WTC11 (cell line): ENCODE results near the gene MAP4K3. TPM values are rescaled to one million over a fixed set of nuclear protein-coding genes. Genes with fewer than 3 reads are reported as not detected.

ENCODE experiments used
- ATAC-seq: fragments of 200-7000 bp; cut with Tn5 transposase; 2 replicates; pipeline ENCODE4 v1.10.0; 2021; ENCODE audit warnings: mild to moderate bottlenecking, moderate library complexity
- CTCF ChIA-PET: fragments of 300-600 bp; sonication (Branson Sonifier 250); formaldehyde crosslinking; loops from one replicate; lab custom pipeline; 2021; ENCODE audit warnings: antibody characterized with exemption; lab: Charles Lee
- POLR2A ChIA-PET: fragments of 350-600 bp; sonication (Branson Sonifier 250); formaldehyde crosslinking; loops from one replicate; lab custom pipeline; 2021; ENCODE audit warnings: antibody characterized with exemption; lab: Charles Lee
- DNase-seq: peaks from one replicate; pipeline ENCODE4 v3.0.0; 2021; ENCODE audit warnings: low spot score
- H3K27ac Mint-ChIP-seq: 2 replicates; pipeline ENCODE4 v1.8.0; 2021; ENCODE audit warnings: mixed read lengths
- H3K27me3 Mint-ChIP-seq: 2 replicates; pipeline ENCODE4 v1.8.0; 2021; ENCODE audit warnings: low read depth, mild to moderate bottlenecking, moderate library complexity, mixed read lengths
- H3K36me3 Mint-ChIP-seq: 2 replicates; pipeline ENCODE4 v1.8.0; 2021; ENCODE audit warnings: mixed read lengths
- H3K4me1 Mint-ChIP-seq: 2 replicates; pipeline ENCODE4 v1.8.0; 2022; ENCODE audit warnings: mixed read lengths
- H3K4me3 Mint-ChIP-seq: 2 replicates; pipeline ENCODE4 v1.8.0; 2021; ENCODE audit warnings: mild to moderate bottlenecking, moderate library complexity, mixed read lengths
- H3K9me3 Mint-ChIP-seq: 2 replicates; pipeline ENCODE4 v1.8.0; 2021; ENCODE audit warnings: mixed read lengths
- GRHL2 ChIP-seq: fragments of 250-450 bp; sonication (Bioruptor Pico); IDR thresholded peaks from 2 replicates; pipeline ENCODE4 v1.8.0; 2022; ENCODE audit warnings: mild to moderate bottlenecking, moderate library complexity; ENCODE audit not compliant: insufficient replicate concordance, severe bottlenecking
- NR1H2 ChIP-seq: sonication (generic); formaldehyde crosslinking; IDR thresholded peaks from 2 replicates; pipeline ENCODE4 v1.9.0; 2021; ENCODE audit warnings: mild to moderate bottlenecking, moderate library complexity, missing genetic modification reagents
- NR2C2 ChIP-seq: sonication (generic); formaldehyde crosslinking; IDR thresholded peaks from 2 replicates; pipeline ENCODE4 v1.8.0; 2022; ENCODE audit warnings: mild to moderate bottlenecking, missing genetic modification reagents
- PRRX2 ChIP-seq: fragments of 250-450 bp; sonication (Bioruptor Pico); IDR thresholded peaks from 2 replicates; pipeline ENCODE4 v1.8.0; 2021; ENCODE audit warnings: mild to moderate bottlenecking
- TEAD4 ChIP-seq: sonication (generic); formaldehyde crosslinking; IDR thresholded peaks from 2 replicates; pipeline ENCODE4 v1.8.0; 2022; ENCODE audit warnings: mild to moderate bottlenecking, missing genetic modification reagents
- ZBTB21 ChIP-seq: sonication (generic); formaldehyde crosslinking; IDR thresholded peaks from 2 replicates; pipeline ENCODE4 v1.8.1; 2023; ENCODE audit warnings: mild to moderate bottlenecking, missing genetic modification reagents, borderline replicate concordance
- ZNF121 ChIP-seq: sonication (generic); formaldehyde crosslinking; IDR thresholded peaks from 2 replicates; pipeline ENCODE4 v1.8.0; 2023; ENCODE audit warnings: missing genetic modification reagents
- ZNF138 ChIP-seq: sonication (generic); formaldehyde crosslinking; conservative IDR thresholded peaks from 2 replicates; pipeline ENCODE4 v1.8.1; 2022; ENCODE audit warnings: mild to moderate bottlenecking, moderate library complexity, missing genetic modification reagents
- ZNF317 ChIP-seq: sonication (generic); formaldehyde crosslinking; IDR thresholded peaks from 2 replicates; pipeline ENCODE4 v1.8.1; 2023; ENCODE audit warnings: low read depth, mild to moderate bottlenecking, moderate library complexity, missing genetic modification reagents, borderline replicate concordance
- total RNA-seq: library from RNA; stranded (reverse); gene quantifications from 3 replicates; pipeline ENCODE4 v1.2.3, GENCODE V29; 2021
- TF ChIP-seq, protein P1 (sequence below): sonication (generic); formaldehyde crosslinking; IDR thresholded peaks from 2 replicates; pipeline ENCODE4 v1.8.1; 2023; ENCODE audit warnings: mild to moderate bottlenecking, missing genetic modification reagents, moderate library complexity
- TF ChIP-seq, protein P2 (sequence below): fragments of 200-600 bp; IDR thresholded peaks from 2 replicates; pipeline ENCODE4 v1.8.0; 2022; ENCODE audit warnings: antibody characterized with exemption
- TF ChIP-seq, protein P3 (sequence below): sonication (generic); formaldehyde crosslinking; IDR thresholded peaks from 2 replicates; pipeline ENCODE4 v1.8.1; 2023; ENCODE audit warnings: mild to moderate bottlenecking, missing genetic modification reagents, borderline replicate concordance
- TF ChIP-seq, protein P4 (sequence below): sonication (generic); formaldehyde crosslinking; IDR thresholded peaks from 2 replicates; pipeline ENCODE4 v1.8.1; 2022; ENCODE audit warnings: mild to moderate bottlenecking, missing genetic modification reagents, moderate library complexity, borderline replicate concordance
- TF ChIP-seq, protein P5 (sequence below): fragments of 250-450 bp; sonication (Bioruptor Pico); IDR thresholded peaks from 2 replicates; pipeline ENCODE4 v1.9.0; 2021; ENCODE audit warnings: mild to moderate bottlenecking
- TF ChIP-seq, protein P6 (sequence below): sonication (generic); formaldehyde crosslinking; IDR thresholded peaks from 2 replicates; pipeline ENCODE4 v1.8.1; 2022; ENCODE audit warnings: missing genetic modification reagents, borderline replicate concordance
- TF ChIP-seq, protein P7 (sequence below): fragments of 250-450 bp; sonication (Bioruptor Pico); IDR thresholded peaks from 2 replicates; pipeline ENCODE4 v1.9.0; 2021; ENCODE audit warnings: mild to moderate bottlenecking, borderline replicate concordance

The MAP4K3 gene
- total RNA-seq, 1 experiment from 2014 or later, result 73.2 TPM

DNA sequence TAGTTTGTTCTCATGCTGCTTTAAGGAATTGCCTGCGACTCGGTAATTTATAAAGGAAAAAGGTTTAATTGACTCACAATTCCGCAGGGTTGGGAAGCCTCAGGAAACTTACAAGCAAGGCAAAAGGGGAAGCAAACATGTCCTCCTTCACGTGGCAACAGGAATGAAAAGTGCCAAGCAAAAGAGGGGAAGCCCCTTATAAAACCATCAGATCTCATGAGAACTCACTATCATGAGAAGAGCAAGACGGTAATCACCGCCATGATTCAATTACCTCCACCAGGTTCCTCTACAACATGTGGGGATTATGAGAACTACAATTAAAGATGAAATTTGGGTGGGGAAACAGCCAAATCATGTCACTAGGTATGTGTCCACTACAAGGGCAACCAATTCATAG, 53.9 kb downstream of the MAP4K3 start:
- Mint-ChIP-seq H3K4me3 (no peak overlapping the region), H3K4me1 (peaks cover 60% of the 10 kb centered on the region), H3K9me3 (peaks cover 15% of the 10 kb centered on the region), H3K27me3 (no peaks in the 10 kb centered on the region), H3K27ac (peak overlapping the region; percentile 73), H3K36me3 (peaks cover 21% of the 10 kb centered on the region)
- POLR2A ChIA-PET, result interaction anchor here (0.7 kb wide), 1 partner anchor 324 kb away, joined by 3 read pairs; no protein-coding TSS in a partner anchor
- TF ChIP-seq GRHL2 (CRISPR knock-in tag), result no peak
- no peak for ATAC-seq
- DNase-seq, result no peak
- CTCF ChIA-PET, result no interaction called here

DNA sequence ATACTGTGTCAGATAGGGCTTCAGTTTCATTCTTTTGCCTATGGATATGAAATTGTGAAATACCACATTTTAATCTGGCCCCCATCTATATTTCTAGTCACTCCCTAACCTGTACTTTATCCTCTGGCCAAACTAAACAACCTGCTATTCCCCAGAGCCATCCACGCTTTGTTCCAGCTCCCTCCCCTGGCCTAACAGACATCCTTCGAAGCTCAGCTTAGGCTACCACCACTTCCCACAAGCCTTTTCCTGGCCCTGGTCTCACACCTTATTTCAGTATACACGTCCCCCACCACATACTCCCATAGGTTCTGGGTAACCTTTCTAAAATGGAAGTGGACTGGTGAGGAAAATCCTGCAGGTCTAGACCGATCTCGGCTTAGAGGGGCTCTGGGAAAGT, 55.4 kb downstream of the MAP4K3 start:
- peak; percentile 89 for ATAC-seq
- DNase-seq, result peak; percentile 35
- ChIA-PET POLR2A (no interaction called here), CTCF (interaction anchor here (1.5 kb wide), 1 partner anchor 19 kb away, joined by 3 read pairs; no protein-coding TSS in a partner anchor)
- 0 out of 2 replicates have a peak overlapping the region, but pooled peaks have one; percentile 20 for H3K4me3 Mint-ChIP-seq
- peaks cover 15% of the 10 kb centered on the region for H3K36me3 Mint-ChIP-seq
- peaks cover 59% of the 10 kb centered on the region for H3K4me1 Mint-ChIP-seq
- no peaks in the 10 kb centered on the region for H3K27me3 Mint-ChIP-seq
- H3K9me3 Mint-ChIP-seq, result peaks cover 15% of the 10 kb centered on the region
- peak overlapping the region; percentile 31; the same call in 1 of the 2 replicates for H3K27ac Mint-ChIP-seq
- TF ChIP-seq ZBTB21 (CRISPR knock-in tag) (no peak), NR2C2 (CRISPR knock-in tag) (no peak), ZNF317 (CRISPR knock-in tag) (no peak), NR1H2 (no peak), PRRX2 (no peak), TEAD4 (no peak), ZNF138 (CRISPR knock-in tag) (no peak), ZNF121 (CRISPR knock-in tag) (no peak)
- TF ChIP-seq, protein P1, sequence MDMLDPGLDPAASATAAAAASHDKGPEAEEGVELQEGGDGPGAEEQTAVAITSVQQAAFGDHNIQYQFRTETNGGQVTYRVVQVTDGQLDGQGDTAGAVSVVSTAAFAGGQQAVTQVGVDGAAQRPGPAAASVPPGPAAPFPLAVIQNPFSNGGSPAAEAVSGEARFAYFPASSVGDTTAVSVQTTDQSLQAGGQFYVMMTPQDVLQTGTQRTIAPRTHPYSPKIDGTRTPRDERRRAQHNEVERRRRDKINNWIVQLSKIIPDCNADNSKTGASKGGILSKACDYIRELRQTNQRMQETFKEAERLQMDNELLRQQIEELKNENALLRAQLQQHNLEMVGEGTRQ (CRISPR knock-in tag), result no peak
- TF ChIP-seq, protein P2, sequence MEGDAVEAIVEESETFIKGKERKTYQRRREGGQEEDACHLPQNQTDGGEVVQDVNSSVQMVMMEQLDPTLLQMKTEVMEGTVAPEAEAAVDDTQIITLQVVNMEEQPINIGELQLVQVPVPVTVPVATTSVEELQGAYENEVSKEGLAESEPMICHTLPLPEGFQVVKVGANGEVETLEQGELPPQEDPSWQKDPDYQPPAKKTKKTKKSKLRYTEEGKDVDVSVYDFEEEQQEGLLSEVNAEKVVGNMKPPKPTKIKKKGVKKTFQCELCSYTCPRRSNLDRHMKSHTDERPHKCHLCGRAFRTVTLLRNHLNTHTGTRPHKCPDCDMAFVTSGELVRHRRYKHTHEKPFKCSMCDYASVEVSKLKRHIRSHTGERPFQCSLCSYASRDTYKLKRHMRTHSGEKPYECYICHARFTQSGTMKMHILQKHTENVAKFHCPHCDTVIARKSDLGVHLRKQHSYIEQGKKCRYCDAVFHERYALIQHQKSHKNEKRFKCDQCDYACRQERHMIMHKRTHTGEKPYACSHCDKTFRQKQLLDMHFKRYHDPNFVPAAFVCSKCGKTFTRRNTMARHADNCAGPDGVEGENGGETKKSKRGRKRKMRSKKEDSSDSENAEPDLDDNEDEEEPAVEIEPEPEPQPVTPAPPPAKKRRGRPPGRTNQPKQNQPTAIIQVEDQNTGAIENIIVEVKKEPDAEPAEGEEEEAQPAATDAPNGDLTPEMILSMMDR, result no peak
- TF ChIP-seq, protein P3, sequence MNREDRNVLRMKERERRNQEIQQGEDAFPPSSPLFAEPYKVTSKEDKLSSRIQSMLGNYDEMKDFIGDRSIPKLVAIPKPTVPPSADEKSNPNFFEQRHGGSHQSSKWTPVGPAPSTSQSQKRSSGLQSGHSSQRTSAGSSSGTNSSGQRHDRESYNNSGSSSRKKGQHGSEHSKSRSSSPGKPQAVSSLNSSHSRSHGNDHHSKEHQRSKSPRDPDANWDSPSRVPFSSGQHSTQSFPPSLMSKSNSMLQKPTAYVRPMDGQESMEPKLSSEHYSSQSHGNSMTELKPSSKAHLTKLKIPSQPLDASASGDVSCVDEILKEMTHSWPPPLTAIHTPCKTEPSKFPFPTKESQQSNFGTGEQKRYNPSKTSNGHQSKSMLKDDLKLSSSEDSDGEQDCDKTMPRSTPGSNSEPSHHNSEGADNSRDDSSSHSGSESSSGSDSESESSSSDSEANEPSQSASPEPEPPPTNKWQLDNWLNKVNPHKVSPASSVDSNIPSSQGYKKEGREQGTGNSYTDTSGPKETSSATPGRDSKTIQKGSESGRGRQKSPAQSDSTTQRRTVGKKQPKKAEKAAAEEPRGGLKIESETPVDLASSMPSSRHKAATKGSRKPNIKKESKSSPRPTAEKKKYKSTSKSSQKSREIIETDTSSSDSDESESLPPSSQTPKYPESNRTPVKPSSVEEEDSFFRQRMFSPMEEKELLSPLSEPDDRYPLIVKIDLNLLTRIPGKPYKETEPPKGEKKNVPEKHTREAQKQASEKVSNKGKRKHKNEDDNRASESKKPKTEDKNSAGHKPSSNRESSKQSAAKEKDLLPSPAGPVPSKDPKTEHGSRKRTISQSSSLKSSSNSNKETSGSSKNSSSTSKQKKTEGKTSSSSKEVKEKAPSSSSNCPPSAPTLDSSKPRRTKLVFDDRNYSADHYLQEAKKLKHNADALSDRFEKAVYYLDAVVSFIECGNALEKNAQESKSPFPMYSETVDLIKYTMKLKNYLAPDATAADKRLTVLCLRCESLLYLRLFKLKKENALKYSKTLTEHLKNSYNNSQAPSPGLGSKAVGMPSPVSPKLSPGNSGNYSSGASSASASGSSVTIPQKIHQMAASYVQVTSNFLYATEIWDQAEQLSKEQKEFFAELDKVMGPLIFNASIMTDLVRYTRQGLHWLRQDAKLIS (CRISPR knock-in tag), result no peak
- TF ChIP-seq, protein P4, sequence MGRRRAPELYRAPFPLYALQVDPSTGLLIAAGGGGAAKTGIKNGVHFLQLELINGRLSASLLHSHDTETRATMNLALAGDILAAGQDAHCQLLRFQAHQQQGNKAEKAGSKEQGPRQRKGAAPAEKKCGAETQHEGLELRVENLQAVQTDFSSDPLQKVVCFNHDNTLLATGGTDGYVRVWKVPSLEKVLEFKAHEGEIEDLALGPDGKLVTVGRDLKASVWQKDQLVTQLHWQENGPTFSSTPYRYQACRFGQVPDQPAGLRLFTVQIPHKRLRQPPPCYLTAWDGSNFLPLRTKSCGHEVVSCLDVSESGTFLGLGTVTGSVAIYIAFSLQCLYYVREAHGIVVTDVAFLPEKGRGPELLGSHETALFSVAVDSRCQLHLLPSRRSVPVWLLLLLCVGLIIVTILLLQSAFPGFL (CRISPR knock-in tag), result no peak
- TF ChIP-seq, protein P5, sequence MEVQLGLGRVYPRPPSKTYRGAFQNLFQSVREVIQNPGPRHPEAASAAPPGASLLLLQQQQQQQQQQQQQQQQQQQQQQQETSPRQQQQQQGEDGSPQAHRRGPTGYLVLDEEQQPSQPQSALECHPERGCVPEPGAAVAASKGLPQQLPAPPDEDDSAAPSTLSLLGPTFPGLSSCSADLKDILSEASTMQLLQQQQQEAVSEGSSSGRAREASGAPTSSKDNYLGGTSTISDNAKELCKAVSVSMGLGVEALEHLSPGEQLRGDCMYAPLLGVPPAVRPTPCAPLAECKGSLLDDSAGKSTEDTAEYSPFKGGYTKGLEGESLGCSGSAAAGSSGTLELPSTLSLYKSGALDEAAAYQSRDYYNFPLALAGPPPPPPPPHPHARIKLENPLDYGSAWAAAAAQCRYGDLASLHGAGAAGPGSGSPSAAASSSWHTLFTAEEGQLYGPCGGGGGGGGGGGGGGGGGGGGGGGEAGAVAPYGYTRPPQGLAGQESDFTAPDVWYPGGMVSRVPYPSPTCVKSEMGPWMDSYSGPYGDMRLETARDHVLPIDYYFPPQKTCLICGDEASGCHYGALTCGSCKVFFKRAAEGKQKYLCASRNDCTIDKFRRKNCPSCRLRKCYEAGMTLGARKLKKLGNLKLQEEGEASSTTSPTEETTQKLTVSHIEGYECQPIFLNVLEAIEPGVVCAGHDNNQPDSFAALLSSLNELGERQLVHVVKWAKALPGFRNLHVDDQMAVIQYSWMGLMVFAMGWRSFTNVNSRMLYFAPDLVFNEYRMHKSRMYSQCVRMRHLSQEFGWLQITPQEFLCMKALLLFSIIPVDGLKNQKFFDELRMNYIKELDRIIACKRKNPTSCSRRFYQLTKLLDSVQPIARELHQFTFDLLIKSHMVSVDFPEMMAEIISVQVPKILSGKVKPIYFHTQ (CRISPR knock-in tag), result no peak
- TF ChIP-seq, protein P6, sequence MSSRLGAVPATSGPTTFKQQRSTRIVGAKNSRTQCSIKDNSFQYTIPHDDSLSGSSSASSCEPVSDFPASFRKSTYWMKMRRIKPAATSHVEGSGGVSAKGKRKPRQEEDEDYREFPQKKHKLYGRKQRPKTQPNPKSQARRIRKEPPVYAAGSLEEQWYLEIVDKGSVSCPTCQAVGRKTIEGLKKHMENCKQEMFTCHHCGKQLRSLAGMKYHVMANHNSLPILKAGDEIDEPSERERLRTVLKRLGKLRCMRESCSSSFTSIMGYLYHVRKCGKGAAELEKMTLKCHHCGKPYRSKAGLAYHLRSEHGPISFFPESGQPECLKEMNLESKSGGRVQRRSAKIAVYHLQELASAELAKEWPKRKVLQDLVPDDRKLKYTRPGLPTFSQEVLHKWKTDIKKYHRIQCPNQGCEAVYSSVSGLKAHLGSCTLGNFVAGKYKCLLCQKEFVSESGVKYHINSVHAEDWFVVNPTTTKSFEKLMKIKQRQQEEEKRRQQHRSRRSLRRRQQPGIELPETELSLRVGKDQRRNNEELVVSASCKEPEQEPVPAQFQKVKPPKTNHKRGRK (CRISPR knock-in tag), result no peak
- TF ChIP-seq, protein P7, sequence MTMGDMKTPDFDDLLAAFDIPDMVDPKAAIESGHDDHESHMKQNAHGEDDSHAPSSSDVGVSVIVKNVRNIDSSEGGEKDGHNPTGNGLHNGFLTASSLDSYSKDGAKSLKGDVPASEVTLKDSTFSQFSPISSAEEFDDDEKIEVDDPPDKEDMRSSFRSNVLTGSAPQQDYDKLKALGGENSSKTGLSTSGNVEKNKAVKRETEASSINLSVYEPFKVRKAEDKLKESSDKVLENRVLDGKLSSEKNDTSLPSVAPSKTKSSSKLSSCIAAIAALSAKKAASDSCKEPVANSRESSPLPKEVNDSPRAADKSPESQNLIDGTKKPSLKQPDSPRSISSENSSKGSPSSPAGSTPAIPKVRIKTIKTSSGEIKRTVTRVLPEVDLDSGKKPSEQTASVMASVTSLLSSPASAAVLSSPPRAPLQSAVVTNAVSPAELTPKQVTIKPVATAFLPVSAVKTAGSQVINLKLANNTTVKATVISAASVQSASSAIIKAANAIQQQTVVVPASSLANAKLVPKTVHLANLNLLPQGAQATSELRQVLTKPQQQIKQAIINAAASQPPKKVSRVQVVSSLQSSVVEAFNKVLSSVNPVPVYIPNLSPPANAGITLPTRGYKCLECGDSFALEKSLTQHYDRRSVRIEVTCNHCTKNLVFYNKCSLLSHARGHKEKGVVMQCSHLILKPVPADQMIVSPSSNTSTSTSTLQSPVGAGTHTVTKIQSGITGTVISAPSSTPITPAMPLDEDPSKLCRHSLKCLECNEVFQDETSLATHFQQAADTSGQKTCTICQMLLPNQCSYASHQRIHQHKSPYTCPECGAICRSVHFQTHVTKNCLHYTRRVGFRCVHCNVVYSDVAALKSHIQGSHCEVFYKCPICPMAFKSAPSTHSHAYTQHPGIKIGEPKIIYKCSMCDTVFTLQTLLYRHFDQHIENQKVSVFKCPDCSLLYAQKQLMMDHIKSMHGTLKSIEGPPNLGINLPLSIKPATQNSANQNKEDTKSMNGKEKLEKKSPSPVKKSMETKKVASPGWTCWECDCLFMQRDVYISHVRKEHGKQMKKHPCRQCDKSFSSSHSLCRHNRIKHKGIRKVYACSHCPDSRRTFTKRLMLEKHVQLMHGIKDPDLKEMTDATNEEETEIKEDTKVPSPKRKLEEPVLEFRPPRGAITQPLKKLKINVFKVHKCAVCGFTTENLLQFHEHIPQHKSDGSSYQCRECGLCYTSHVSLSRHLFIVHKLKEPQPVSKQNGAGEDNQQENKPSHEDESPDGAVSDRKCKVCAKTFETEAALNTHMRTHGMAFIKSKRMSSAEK (CRISPR knock-in tag), result no peak
